T-helper 1 cell treated with Interleukin-12 subunit alpha and Interleukin-12 subunit beta and Interleukin-4 antibody, amounts not matched to agents 30 ng/mL and 1 ng/mL, for 36 hours (primary cell): ENCODE results near the gene GSTA1. TPM values are rescaled to one million over a fixed set of nuclear protein-coding genes. Genes with fewer than 3 reads are reported as not detected.
"Not testable (repeated sequence)": the region's sequence is repeated elsewhere in the genome, so short reads cannot be mapped to it uniquely, and the experiment has no call there.

ENCODE experiments used
- intact Hi-C: fragments of 100-400 bp; cut with micrococcal nuclease; formaldehyde crosslinking; loops from one replicate; pipeline ENCODE4 v1.15.1; 2024
- total RNA-seq: library from RNA; stranded (reverse); gene quantifications from 2 replicates; pipeline ENCODE4 v1.2.3, GENCODE V29; 2022

The GSTA1 gene
- total RNA-seq = not detected in 2 replicates

DNA sequence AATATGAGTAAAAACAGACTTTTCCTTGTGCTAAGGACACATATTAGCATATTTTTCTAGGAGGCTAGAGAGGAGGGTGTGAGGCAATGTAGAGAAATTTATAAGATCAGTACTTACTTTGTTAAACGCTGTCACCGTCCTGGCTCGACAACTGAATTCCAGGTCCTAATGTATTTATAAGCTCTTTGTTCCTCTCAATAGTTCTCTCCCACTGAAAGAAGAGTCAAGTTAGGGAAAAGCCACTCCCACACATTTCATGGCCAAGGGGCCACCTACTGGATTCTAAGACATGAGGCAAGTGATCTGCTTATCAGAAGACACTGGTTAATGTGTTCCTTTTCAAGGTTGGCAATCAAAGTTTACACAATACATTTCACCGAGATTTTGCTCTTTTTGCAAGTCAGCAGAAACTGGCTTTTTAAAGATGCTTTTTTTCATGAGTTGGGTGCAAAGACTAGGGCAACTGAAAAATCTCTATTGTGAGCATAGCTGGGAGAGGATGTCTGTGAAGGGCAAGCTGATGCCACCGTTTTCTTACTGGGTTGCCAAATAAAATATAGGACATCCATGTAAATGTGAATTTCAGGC is at the start of gene GSTA1:
Gene GSTA1 (minus strand): TSS at position 149 of the 588 bp plus-strand sequence. CDS start 4,549 bp downstream, outside the sequence.
- intact Hi-C loops = not testable (repeated sequence)

DNA sequence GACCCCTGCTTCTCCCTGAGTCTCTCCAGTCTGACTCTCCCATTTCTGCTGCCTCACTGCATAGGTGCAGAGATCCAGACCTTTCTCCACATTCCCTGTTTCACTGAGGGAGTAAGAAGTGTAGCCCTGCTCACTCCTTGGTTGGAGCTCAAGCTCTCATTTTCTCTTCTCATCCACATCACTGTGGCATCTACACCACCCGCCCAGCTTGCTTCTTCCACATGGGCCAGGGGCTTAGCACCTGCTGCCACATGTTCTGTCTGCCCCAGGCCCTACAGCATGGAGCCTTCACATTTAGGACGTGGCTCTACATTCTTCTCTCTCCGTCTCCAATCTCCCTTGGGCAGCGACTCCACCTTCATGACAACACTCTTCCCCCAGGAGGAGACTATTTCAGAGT is 45.5 kb upstream of the GSTA1 start:
- intact Hi-C loops = no loop called here

DNA sequence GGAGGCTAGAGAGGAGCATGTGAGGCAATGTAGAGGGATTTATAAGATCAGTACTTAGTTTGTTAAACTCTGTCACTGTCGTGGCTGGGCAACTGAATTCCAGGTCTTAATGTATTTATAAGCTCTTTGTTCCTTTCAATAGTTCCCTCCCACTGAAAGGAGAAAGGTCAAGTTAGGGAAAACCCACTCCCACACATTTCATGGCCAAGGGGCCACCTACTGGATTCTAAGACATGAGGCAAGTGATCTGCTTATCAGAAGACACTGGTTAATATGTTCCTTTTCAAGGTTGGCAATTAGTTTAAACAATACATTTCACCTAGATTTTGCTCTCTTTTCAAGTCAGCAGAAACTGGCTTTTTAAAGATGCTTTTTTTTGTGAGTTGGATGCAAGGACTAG is 42.4 kb upstream of the GSTA1 start:
- intact Hi-C loops = no loop called here

DNA sequence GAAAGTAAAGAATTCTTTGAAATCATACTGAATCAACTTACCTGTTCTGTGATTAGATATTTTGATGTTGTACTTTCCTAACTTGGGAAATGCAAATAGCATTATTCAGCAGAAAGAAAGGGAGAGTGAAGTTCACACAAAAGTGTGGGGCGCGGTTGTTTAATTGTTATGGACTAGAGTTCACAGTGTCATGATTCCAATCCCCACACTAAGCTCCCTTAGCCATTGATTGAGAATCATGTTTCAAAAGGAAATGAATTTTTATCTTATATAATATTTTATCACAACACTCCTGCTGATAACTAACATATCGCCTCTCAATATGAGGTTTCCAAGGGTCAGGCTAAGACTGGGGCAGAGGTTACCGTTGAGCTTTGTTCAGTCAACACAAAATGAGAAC is 40.0 kb upstream of the GSTA1 start:
- intact Hi-C loops = no loop called here

DNA sequence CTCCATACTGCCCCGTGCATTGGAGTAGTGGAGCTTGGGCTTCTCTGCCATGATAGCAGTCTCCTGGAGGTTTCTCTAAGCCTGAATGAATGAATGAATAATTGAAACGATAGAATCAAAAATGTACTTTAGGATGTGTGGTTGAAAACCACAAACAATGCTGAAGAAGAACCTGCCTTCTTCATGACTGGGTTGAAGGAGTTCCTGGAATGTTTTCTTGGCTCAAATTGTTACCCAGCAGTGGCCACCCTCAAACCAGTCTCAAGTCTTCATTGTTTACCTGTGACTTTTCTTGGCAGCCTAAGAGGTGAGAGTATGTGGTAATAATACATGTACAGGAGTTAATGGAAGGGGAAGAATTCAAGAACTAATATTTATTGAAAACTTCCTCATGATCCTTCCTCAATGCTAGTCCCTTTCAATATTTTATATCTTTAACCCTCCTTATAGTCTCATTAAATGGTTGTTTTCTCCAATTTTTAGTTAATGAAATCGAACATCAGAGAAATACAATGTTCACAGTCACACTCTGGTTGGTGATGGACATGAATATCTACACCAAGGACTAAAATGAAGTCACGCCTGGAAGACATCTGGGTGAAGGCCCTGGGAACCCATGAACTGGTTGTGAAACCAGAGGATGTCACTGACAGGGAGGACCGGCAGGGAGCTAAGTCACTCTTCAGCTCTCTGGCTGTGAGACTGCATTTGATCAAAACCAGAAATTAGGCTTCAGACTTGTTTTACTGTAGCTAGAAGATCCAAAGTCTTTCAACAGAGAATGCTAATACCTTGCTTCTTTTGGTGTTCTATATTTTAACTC is 37.4 kb upstream of the GSTA1 start, which contains the start of gene GSTA5:
Gene GSTA5 (minus strand): TSS at position 51 of the 823 bp plus-strand sequence.
- intact Hi-C loops = no loop called here

GRCh38 chr6:52839124-52840055 is 35.8 kb upstream of the GSTA1 start:
- intact Hi-C loops = loop anchor here (2.0 to 10.0 kb wide), 3 partner anchors 43 to 645 kb away; no protein-coding TSS in a partner anchor

DNA sequence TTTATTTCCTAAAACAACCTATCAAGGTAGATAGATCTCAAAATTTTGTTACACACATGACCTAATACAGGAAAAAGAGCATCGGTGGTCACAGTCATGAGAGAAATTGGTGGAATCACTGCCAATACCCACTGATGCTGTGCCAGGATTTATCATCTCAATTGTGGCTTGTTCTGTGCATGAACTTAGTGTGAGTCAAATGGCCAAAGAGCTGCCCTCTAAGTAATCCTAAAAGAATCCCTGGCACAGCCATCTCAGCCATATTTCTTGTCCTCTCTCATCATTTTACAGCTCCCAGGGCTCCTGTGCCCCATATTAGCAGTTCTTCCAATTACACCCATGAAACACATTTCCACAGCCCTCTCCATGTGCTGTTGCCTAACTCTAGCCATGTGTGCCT is 30.9 kb upstream of the GSTA1 start:
- intact Hi-C loops = loop anchor here (10.0 kb wide), 2 partner anchors 430 to 650 kb away; no protein-coding TSS in a partner anchor

GRCh38 chr6:52830869-52831268 is 27.3 kb upstream of the GSTA1 start:
- intact Hi-C loops = loop anchor here (10.0 kb wide), 2 partner anchors 426 to 654 kb away; no protein-coding TSS in a partner anchor

DNA sequence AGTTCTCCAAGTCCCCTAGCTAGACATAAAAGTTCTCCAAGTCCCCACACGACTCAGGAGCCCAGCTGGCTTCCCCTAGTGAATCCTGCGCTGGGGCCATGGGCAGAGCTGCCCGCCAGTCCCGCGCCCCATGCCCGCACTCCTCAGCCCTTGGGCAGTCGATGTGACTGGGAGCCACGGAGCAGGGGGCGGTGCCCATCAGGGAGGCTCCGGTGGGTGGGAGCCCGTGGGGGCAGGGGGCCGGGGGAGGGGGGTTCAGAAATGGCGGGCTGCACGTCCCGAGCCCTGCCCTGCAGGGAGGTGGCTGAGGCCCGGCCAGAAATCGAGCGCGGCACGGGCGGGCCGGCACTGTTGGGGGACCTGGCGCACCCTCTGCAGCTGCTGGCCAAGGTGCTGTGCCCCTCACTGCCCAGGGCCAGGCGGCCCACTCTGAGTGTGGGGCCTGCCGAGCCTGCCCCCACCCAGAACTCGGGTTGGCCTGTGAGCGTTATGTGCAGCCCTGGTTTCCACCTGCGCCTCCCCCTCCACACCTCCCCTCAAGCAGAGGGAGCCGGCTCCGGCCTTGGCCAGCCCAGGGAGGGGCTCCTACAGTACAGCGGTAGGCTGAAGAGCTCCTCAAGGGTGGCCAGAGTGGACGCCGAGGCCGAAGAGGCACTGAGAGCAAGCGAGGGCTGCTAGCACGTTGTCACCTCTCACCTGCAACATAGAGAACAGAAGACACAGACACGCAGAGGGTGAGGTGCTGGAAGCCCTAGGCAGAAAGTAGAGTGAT is 25.6 kb upstream of the GSTA1 start:
- intact Hi-C loops = no loop called here

DNA sequence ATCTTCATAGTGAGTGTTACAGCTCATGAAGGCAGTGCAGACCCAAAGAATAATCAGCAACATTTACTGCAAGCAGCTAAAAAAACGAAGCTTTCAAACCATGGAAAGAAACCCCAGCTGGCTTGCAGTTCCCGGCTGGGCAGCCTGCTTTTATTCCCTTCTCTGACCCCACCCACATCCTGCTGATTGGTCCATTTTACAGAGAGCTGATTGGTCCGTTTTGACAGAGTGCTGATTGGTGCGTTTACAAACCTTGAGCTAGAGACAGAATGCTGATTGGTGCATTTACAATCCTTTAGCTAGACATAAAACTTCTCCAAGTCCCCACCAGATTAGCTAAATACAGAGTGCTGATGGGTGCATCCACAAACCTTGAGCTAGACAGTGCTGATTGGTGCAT is 25.0 kb upstream of the GSTA1 start:
- intact Hi-C loops = not testable (repeated sequence)

DNA sequence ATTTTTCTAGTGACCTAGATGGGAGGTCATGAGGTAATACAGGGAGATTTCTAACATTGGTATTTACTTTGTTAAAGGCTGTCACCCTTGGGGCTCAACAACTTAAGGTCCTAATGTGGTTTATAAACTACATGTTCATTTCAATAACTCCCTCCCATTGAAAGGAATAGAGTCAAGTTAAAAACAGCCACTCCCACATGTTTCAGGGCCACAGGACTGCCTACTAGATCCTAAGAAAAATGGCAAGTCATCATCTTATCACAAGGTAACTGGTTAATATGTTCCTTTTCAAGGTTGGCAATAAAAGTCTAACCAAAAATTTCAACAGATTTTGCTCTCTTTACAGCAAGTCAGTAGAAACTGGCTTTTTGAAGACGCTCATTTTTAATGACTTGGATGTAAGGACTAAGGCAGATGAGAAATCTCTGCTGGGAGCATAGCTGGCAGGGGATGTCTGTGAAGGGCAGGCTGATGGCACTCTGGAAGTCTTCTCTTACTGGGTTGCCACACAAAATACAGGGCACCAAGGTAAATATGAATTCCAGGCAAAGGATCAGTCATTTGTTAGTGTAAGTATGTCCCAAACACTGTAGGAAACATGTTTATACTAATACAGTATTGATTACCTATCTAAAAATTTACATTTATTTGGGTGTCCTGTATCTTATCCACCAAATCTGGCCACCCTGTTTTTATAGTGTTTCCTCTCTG is 23.6 kb upstream of the GSTA1 start:
- intact Hi-C loops = not testable (repeated sequence)

GRCh38 chr6:52826513-52826912 is 22.9 kb upstream of the GSTA1 start:
- intact Hi-C loops = no loop called here

DNA sequence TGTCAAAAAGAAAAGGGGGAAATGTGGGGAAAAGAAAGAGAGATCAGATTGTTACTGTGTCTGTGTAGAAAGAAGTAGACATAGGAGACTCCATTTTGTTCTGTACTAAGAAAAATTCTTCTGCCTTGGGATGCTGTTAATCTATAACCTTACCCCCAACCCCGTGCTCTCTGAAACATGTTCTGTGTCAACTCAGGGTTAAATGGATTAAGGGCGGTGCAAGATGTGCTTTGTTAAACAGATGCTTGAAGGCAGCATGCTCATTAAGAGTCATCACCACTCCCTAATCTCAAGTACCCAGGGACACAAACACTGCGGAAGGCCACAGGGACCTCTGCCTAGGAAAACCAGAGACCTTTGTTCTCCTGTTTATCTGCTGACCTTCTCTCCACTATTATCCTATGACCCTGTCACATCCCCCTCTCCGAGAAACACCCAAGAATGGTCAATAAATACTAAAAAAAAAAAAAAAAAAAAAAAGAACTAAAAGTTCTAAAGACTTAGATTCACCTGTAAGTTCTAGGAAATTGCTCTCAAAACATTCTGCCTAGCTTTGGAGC is 22.4 kb upstream of the GSTA1 start:
- intact Hi-C loops = not testable (repeated sequence)

- intact Hi-C loops = not testable (repeated sequence)
Observed at GRCh38 chr6:52825270-52825793, 21.7 kb upstream of the GSTA1 start.

- intact Hi-C loops = no loop called here
Observed at GRCh38 chr6:52821842-52822241, 18.2 kb upstream of the GSTA1 start.

DNA sequence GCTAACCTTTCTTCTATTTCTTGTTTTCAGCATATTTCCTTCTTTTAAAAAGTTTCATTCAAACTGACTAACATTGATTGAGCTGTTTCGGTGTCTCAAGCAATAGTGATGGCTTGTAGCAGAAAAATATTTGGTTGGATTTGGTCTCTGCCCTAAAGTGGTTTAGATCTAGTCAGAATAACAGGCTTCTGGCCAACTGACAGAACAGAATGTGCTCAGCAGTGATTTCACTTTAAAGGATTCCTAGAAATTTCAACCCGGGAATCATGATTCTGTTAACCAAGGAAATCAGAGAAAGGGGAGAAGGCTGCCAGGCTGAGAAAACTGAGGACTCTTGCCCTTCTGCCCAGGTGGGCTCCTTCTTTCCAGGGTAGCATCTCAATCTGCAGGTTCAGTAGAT is 16.6 kb upstream of the GSTA1 start:
- intact Hi-C loops = no loop called here

DNA sequence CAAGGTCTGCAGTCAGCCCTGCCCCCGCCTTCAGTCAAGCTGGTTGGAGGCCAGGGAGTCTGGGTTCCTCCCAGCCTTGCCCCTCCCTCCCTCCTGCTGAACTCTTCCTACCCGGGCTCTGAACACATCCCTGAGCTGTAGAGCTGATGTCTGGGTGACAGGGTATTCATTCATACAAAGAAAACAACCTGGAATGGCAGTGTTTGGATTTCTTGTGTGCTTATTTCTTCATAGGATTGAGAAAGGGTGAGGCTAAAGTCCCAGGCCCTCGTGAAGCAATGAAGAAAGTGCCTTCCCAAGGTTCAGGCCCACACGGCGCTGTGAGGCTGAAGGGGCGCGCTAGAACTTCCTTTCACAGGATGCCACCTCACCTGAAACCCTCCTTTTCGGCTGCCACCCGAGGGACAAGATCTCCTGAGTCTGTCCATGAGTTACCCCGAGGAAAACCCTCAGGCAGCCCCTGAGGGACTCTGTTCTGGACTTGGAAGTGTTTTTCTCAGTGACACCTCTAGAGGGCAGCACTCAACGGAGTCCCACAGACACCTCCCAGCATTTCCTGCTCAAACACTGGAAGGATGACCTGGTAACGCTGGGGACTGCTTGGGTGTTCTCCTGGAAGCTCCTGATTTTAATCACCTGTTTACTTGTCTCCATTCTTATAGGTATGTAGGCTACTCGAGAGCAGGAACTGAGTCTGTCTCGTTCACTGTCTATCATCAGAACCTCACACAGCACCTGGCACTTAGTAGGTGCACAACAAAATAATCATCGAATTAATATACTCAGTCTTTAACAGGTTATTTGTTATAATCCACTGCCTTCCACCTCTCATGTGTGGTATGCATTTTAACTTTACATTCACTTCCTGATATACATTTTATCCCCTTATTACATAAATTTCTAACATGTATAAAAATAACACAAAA is 11.8 kb upstream of the GSTA1 start:
- intact Hi-C loops = loop anchor here (2.0 kb wide), 1 partner anchor 181 kb away; no protein-coding TSS in a partner anchor

DNA sequence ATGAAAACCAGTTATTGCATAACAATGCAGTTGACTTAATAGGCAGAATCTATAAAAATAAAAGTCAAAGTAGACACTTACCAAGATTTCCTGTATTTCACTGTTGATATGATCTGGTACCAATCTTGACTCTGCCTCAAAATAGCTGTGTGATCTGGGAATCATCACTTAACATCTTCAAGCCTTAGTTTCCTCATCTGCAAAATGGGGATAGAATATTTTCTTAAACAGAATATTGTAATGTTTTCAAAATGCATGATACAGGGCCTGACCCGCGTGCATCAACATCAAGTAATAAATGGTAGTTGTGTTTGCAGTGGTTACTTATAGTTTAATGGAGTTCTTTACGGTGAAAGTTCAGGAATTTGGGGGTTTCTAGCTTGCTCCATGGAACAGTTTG is 10.9 kb upstream of the GSTA1 start:
- intact Hi-C loops = loop anchor here (2.0 kb wide), 1 partner anchor 182 kb away; no protein-coding TSS in a partner anchor
